ENCODE measurements around the gene MS4A4E.

DNA sequence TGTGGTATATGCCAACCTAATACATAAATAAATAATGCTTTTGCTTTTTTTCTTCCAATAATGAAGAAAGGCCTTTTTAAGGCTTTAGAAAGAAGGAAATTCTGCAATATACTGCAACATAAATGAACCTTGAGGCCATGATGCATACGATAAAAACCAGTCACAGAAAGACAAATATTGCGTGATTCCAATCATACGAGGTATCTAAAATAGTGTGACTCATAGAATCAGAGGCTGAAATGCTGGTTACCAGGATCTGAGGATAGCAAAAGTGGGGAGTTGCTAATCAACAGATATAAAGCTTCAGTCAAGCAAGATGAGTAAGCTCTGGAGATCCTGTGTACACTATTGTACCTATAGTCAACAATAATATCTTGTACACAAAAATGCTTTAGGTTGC, 84.3 kb downstream of the MS4A4E start:
- TF ChIP-seq, protein P1, sequence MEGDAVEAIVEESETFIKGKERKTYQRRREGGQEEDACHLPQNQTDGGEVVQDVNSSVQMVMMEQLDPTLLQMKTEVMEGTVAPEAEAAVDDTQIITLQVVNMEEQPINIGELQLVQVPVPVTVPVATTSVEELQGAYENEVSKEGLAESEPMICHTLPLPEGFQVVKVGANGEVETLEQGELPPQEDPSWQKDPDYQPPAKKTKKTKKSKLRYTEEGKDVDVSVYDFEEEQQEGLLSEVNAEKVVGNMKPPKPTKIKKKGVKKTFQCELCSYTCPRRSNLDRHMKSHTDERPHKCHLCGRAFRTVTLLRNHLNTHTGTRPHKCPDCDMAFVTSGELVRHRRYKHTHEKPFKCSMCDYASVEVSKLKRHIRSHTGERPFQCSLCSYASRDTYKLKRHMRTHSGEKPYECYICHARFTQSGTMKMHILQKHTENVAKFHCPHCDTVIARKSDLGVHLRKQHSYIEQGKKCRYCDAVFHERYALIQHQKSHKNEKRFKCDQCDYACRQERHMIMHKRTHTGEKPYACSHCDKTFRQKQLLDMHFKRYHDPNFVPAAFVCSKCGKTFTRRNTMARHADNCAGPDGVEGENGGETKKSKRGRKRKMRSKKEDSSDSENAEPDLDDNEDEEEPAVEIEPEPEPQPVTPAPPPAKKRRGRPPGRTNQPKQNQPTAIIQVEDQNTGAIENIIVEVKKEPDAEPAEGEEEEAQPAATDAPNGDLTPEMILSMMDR (IDR thresholded peaks at IDR 0.05): no peak
- no peak for TF ChIP-seq POLR2A (IDR thresholded peaks at IDR 0.05)
